OCI-LY3 (cell line): ENCODE data around the gene EXOSC7.

Source experiments
- H2AFZ ChIP-seq: fragments of 200-600, 300-600 bp; shearing (Covaris generic); 2 replicates; pipeline ENCODE4 v1.6.0; 2014; ENCODE audit warnings: antibody characterized with exemption, low read depth, low read length
- H3K27ac ChIP-seq: fragments of 200-600, 300-600 bp; sonication (generic); 2 replicates; pipeline ENCODE4 v1.5.1; 2014; ENCODE audit warnings: mild to moderate bottlenecking, low read length, moderate library complexity, mixed read lengths
- H3K27me3 ChIP-seq: fragments of 200-600, 300-600 bp; sonication (generic); 2 replicates; pipeline ENCODE4 v1.6.1; 2014; ENCODE audit warnings: low read depth, low read length, mixed read lengths
- H3K36me3 ChIP-seq: fragments of 200-600, 300-600 bp; sonication (generic); replicated peaks from 2 replicates; pipeline ENCODE3; 2014; ENCODE audit warnings: low read depth, low read length, mixed read lengths
- H3K4me1 ChIP-seq: fragments of 300-600, 200-600 bp; sonication (generic); 2 replicates; pipeline ENCODE4 v1.6.1; 2014; ENCODE audit warnings: low read length, mixed read lengths
- H3K4me2 ChIP-seq: fragments of 200-600, 300-600 bp; sonication (generic); 2 replicates; pipeline ENCODE4 v1.6.1; 2014; ENCODE audit warnings: low read length, mixed read lengths
- H3K4me3 ChIP-seq: fragments of 300-600, 200-600 bp; sonication (generic); 2 replicates; pipeline ENCODE4 v1.5.1; 2014; ENCODE audit warnings: antibody characterized with exemption, mild to moderate bottlenecking, low read length, moderate library complexity
- H3K79me2 ChIP-seq: fragments of 300-600, 200-600 bp; shearing (Covaris generic); 2 replicates; pipeline ENCODE4 v1.6.1; 2014; ENCODE audit warnings: mild to moderate bottlenecking, low read length, mixed read lengths
- H3K9ac ChIP-seq: fragments of 300-600, 200-600 bp; shearing (Covaris generic); 2 replicates; pipeline ENCODE4 v1.6.0; 2014; ENCODE audit warnings: mild to moderate bottlenecking, low read length, moderate library complexity
- H3K9me3 ChIP-seq: fragments of 200-600, 300-600 bp; shearing (Covaris generic); 2 replicates; pipeline ENCODE4 v1.6.1; 2014; ENCODE audit warnings: low read length, mixed read lengths; ENCODE audit not compliant: insufficient read depth
- H4K20me1 ChIP-seq: fragments of 200-600, 300-600 bp; sonication (generic); 2 replicates; pipeline ENCODE4 v1.6.1; 2016; ENCODE audit warnings: low read length, mixed read lengths; ENCODE audit not compliant: insufficient read depth
- EZH2phosphoT487 ChIP-seq: fragments of 200-600 bp; shearing (Covaris generic); IDR thresholded peaks from 2 replicates; pipeline ENCODE4 v1.6.1; 2018; ENCODE audit warnings: antibody characterized with exemption, mixed run types, low read depth
- TF ChIP-seq, protein P1 (sequence below): fragments of 200-600, 300-600 bp; sonication (generic); IDR thresholded peaks from 2 replicates; pipeline ENCODE4 v1.5.1; 2014; ENCODE audit warnings: antibody characterized with exemption, low read length, low read depth

Gene EXOSC7

GRCh38 chr3:44957986-44958385 is 18.1 kb upstream of the EXOSC7 start:
- Histone ChIP-seq H2AFZ (no peak overlapping the region), H3K9me3 (no peaks in the 10 kb centered on the region), H3K9ac (no peak overlapping the region), H3K27ac (no peak overlapping the region), H3K4me1 (peaks cover 27% of the 10 kb centered on the region), H3K4me3 (no peak overlapping the region), H4K20me1 (peaks cover 29% of the 10 kb centered on the region), H3K79me2 (peaks cover 50% of the 10 kb centered on the region), H3K4me2 (no peak overlapping the region), H3K27me3 (no peaks in the 10 kb centered on the region), H3K36me3 (peaks cover 12% of the 10 kb centered on the region)
- TF ChIP-seq, protein P1, sequence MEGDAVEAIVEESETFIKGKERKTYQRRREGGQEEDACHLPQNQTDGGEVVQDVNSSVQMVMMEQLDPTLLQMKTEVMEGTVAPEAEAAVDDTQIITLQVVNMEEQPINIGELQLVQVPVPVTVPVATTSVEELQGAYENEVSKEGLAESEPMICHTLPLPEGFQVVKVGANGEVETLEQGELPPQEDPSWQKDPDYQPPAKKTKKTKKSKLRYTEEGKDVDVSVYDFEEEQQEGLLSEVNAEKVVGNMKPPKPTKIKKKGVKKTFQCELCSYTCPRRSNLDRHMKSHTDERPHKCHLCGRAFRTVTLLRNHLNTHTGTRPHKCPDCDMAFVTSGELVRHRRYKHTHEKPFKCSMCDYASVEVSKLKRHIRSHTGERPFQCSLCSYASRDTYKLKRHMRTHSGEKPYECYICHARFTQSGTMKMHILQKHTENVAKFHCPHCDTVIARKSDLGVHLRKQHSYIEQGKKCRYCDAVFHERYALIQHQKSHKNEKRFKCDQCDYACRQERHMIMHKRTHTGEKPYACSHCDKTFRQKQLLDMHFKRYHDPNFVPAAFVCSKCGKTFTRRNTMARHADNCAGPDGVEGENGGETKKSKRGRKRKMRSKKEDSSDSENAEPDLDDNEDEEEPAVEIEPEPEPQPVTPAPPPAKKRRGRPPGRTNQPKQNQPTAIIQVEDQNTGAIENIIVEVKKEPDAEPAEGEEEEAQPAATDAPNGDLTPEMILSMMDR, result no peak
- TF ChIP-seq EZH2phosphoT487, result no peak

GRCh38 chr3:44958386-44958785 is 17.7 kb upstream of the EXOSC7 start:
- Histone ChIP-seq H3K4me3 (no peak overlapping the region), H3K36me3 (peaks cover 10% of the 10 kb centered on the region), H3K4me1 (peaks cover 27% of the 10 kb centered on the region), H3K79me2 (peaks cover 54% of the 10 kb centered on the region), H2AFZ (no peak overlapping the region), H3K27ac (no peak overlapping the region), H3K9ac (no peak overlapping the region), H3K9me3 (no peaks in the 10 kb centered on the region), H4K20me1 (peaks cover 33% of the 10 kb centered on the region), H3K27me3 (no peaks in the 10 kb centered on the region), H3K4me2 (no peak overlapping the region)
- TF ChIP-seq, protein P1, result no peak
- no peak for TF ChIP-seq EZH2phosphoT487

DNA sequence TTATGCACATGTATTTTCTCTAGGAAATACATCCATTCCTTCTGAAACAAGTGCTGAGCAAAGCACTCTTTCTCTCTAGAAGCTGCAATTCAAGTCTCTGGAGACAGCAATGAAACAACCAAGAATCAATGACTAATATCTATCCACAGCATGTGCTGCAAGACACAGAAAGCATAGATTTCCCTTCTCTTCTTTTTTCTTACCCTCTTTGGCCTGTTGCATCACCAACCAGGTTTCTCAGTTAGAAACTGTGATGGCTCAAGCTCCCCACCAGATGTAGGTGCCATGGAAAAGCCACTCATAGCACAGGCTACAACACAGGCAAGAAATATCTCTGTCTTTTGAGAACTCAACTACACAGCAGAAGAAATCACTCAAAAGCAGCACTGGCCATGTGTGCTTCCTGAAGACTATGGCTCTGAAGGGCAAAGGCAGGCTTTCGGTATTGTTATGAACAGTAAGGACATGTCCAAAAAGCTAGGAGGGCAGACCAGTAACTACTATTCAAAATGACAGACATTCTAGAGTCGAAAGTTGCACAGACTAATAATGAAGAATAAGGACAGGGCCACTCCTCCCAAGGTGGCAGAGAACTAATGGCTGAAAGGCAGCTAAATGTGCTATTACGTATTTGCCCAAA is 15.5 kb upstream of the EXOSC7 start:
- peaks cover 40% of the 10 kb centered on the region for H4K20me1 ChIP-seq
- H3K79me2 ChIP-seq, result peaks cover 62% of the 10 kb centered on the region
- no peaks in the 10 kb centered on the region for H3K27me3 ChIP-seq
- no peak overlapping the region for H3K4me3 ChIP-seq
- peaks cover 15% of the 10 kb centered on the region for H3K4me1 ChIP-seq
- H3K9ac ChIP-seq, result no peak overlapping the region
- H2AFZ ChIP-seq, result no peak overlapping the region
- no peak overlapping the region for H3K4me2 ChIP-seq
- no peaks in the 10 kb centered on the region for H3K9me3 ChIP-seq
- TF ChIP-seq EZH2phosphoT487, result no peak
- TF ChIP-seq, protein P1, result no peak
- H3K36me3 ChIP-seq, result peaks cover 5% of the 10 kb centered on the region
- H3K27ac ChIP-seq, result no peak overlapping the region

DNA sequence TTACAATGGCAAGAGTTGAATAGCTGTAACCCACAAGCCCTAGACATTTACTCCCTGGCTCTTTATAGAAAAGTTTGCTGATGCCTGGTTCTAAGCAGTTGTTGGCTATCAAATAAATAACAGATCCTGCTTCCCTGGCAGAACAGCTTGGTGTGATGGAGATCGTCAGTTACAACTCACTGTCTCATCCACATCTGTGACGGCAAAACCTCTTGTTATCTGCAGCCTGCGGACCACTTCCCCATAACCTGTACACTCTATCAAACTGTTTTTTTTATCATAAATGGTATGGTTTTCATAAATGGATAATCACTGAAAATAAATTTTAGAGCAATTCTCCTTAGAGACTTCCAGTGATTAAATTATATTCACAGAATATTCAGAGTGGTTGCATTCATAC is 14.2 kb upstream of the EXOSC7 start:
- Histone ChIP-seq H3K36me3 (peaks cover 7% of the 10 kb centered on the region), H2AFZ (no peak overlapping the region), H3K4me2 (no peak overlapping the region), H4K20me1 (peaks cover 30% of the 10 kb centered on the region; the same call in 1 of the 2 replicates), H3K27me3 (no peaks in the 10 kb centered on the region), H3K9ac (no peak overlapping the region), H3K79me2 (peaks cover 64% of the 10 kb centered on the region), H3K27ac (no peak overlapping the region), H3K4me3 (no peak overlapping the region), H3K9me3 (no peaks in the 10 kb centered on the region), H3K4me1 (peaks cover 8% of the 10 kb centered on the region)
- TF ChIP-seq, protein P1, result no peak
- no peak for TF ChIP-seq EZH2phosphoT487
